ENCODE data around the gene SDHB.

DNA sequence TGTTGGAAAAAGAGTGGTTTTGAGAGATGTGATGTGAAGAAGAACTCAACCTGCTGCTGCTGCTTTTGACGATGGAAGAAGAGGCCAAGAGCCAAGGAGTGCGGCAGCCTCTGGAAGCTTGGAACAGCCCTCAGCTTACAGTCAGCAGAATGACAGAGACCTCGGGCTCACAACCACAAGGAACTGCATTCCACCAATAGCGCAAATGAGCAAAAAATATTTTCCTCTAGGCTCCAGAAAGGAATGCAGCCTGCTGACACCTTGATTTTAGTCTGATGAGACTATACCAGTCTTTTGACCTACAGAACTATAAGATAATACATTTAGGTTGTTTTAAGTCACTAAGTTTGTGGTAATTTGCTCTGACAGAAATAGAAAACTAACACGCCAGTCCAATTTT is 10.2 kb downstream of the SDHB start:
- TF ChIP-seq POLR2A (IDR thresholded peaks at IDR 0.05): no peak
- TF ChIP-seq, protein P1, sequence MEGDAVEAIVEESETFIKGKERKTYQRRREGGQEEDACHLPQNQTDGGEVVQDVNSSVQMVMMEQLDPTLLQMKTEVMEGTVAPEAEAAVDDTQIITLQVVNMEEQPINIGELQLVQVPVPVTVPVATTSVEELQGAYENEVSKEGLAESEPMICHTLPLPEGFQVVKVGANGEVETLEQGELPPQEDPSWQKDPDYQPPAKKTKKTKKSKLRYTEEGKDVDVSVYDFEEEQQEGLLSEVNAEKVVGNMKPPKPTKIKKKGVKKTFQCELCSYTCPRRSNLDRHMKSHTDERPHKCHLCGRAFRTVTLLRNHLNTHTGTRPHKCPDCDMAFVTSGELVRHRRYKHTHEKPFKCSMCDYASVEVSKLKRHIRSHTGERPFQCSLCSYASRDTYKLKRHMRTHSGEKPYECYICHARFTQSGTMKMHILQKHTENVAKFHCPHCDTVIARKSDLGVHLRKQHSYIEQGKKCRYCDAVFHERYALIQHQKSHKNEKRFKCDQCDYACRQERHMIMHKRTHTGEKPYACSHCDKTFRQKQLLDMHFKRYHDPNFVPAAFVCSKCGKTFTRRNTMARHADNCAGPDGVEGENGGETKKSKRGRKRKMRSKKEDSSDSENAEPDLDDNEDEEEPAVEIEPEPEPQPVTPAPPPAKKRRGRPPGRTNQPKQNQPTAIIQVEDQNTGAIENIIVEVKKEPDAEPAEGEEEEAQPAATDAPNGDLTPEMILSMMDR (IDR thresholded peaks at IDR 0.05): no peak

Data from ovary (tissue), 3 donors.